HEK293 (cell line): ENCODE measurements around the gene CADPS.

ENCODE experiments used
- CTCF ChIA-PET: fragments of 350-600 bp; formaldehyde crosslinking; extraction: SDS; loops from one replicate; lab custom pipeline; 2021; ENCODE audit warnings: antibody characterized with exemption; lab: Yijun Ruan, JAX
- POLR2A ChIA-PET: fragments of 300-600 bp; formaldehyde crosslinking; extraction: SDS; loops from one replicate; lab custom pipeline; 2020; ENCODE audit warnings: antibody characterized with exemption, inconsistent platforms; lab: Yijun Ruan, JAX
- H3K27ac ChIP-seq: fragments of 200-500 bp; sonication (Bioruptor generic); 2 replicates; pipeline ENCODE4 v1.5.1; 2014; ENCODE audit warnings: low read depth, low read length, control low read depth, inconsistent platforms; ENCODE audit errors: extremely low read depth
- H3K36me3 ChIP-seq, 2 experiments: fragments of 200-500 bp in 1 of 2; sonication (Bioruptor generic) in 1 of 2; 1 replicate in 1 of 2; 2 replicates in 1 of 2; pipeline ENCODE4 v1.5.1; 2014 to 2017; ENCODE audit warnings: inconsistent platforms in 2 of 2, low read length in 2 of 2; ENCODE audit not compliant: control insufficient read depth in 2 of 2, insufficient read depth in 1 of 2
- H3K4me1 ChIP-seq: fragments of 200-500 bp; sonication (Bioruptor generic); 2 replicates; pipeline ENCODE4 v1.5.1; 2014; ENCODE audit warnings: mild to moderate bottlenecking, low read length, inconsistent platforms; ENCODE audit not compliant: control insufficient read depth, insufficient read depth
- H3K4me3 ChIP-seq: 2 replicates; pipeline ENCODE4 v1.5.1; 2011; ENCODE audit warnings: low read depth, mild to moderate bottlenecking, control low read depth, low read length, moderate library complexity
- H3K9me3 ChIP-seq: fragments of 200-500 bp; sonication (Bioruptor generic); 2 replicates; pipeline ENCODE4 v1.5.1; 2014; ENCODE audit warnings: low read depth, low read length, inconsistent platforms; ENCODE audit not compliant: control insufficient read depth, insufficient read depth
- KLF16 ChIP-seq: fragments of 450-650 bp; formaldehyde crosslinking; IDR thresholded peaks from 2 replicates; pipeline ENCODE4 v1.5.1; 2017; ENCODE audit warnings: missing biosample characterization, missing genetic modification characterization
- KLF7 ChIP-seq: fragments of 450-650 bp; formaldehyde crosslinking; IDR thresholded peaks from 2 replicates; pipeline ENCODE4 v1.5.1; 2016; ENCODE audit warnings: missing biosample characterization, missing genetic modification characterization, borderline replicate concordance
- OSR2 ChIP-seq: fragments of 450-650 bp; formaldehyde crosslinking; IDR thresholded peaks from 2 replicates; pipeline ENCODE4 v1.5.1; 2016; ENCODE audit warnings: missing biosample characterization, missing genetic modification characterization
- SCRT1 ChIP-seq: fragments of 450-650 bp; formaldehyde crosslinking; IDR thresholded peaks from 2 replicates; pipeline ENCODE4 v1.5.1; 2016; ENCODE audit warnings: missing biosample characterization, missing genetic modification characterization, borderline replicate concordance
- YY2 ChIP-seq: fragments of 450-650 bp; formaldehyde crosslinking; IDR thresholded peaks from 2 replicates; pipeline ENCODE4 v1.5.1; 2016; ENCODE audit warnings: missing biosample characterization, missing genetic modification characterization
- ZEB2 ChIP-seq: fragments of 450-650 bp; formaldehyde crosslinking; IDR thresholded peaks from 2 replicates; pipeline ENCODE4 v1.5.1; 2016; ENCODE audit warnings: missing biosample characterization, missing genetic modification characterization
- ZNF10 ChIP-seq: fragments of 450-650 bp; formaldehyde crosslinking; IDR thresholded peaks from 2 replicates; pipeline ENCODE4 v1.5.1; 2017; ENCODE audit warnings: missing biosample characterization, missing genetic modification characterization
- ZNF132 ChIP-seq: fragments of 450-650 bp; formaldehyde crosslinking; IDR thresholded peaks from 2 replicates; pipeline ENCODE4 v1.5.1; 2017; ENCODE audit warnings: missing biosample characterization, missing genetic modification characterization, borderline replicate concordance
- ZNF155 ChIP-seq: fragments of 450-650 bp; formaldehyde crosslinking; IDR thresholded peaks from 2 replicates; pipeline ENCODE4 v1.5.1; 2016; ENCODE audit warnings: missing biosample characterization, missing genetic modification characterization
- ZNF19 ChIP-seq: fragments of 450-650 bp; formaldehyde crosslinking; IDR thresholded peaks from 2 replicates; pipeline ENCODE4; 2016; ENCODE audit warnings: missing biosample characterization, missing genetic modification characterization, low read depth
- ZNF2 ChIP-seq: fragments of 450-650 bp; formaldehyde crosslinking; IDR thresholded peaks from 2 replicates; pipeline ENCODE4 v1.5.1; 2016; ENCODE audit warnings: missing biosample characterization, missing genetic modification characterization
- ZNF341 ChIP-seq: fragments of 450-650 bp; formaldehyde crosslinking; IDR thresholded peaks from 2 replicates; pipeline ENCODE4; 2016; ENCODE audit warnings: low read depth, missing biosample characterization, missing genetic modification characterization
- ZNF394 ChIP-seq: fragments of 450-650 bp; formaldehyde crosslinking; IDR thresholded peaks from 2 replicates; pipeline ENCODE4 v1.5.1; 2016; ENCODE audit warnings: missing biosample characterization, missing genetic modification characterization, mild to moderate bottlenecking, moderate library complexity, borderline replicate concordance
- ZNF530 ChIP-seq: fragments of 450-650 bp; formaldehyde crosslinking; IDR thresholded peaks from 2 replicates; pipeline ENCODE4 v1.5.1; 2016; ENCODE audit warnings: low read depth, missing biosample characterization, missing genetic modification characterization
- ZNF561 ChIP-seq: fragments of 450-650 bp; IDR thresholded peaks from 2 replicates; pipeline ENCODE4 v1.5.1; 2018; ENCODE audit warnings: missing biosample characterization, missing genetic modification characterization, borderline replicate concordance
- ZNF610 ChIP-seq: fragments of 450-650 bp; formaldehyde crosslinking; IDR thresholded peaks from 2 replicates; pipeline ENCODE4 v1.5.1; 2016; ENCODE audit warnings: missing biosample characterization, missing genetic modification characterization, borderline replicate concordance
- ZNF629 ChIP-seq: fragments of 450-650 bp; formaldehyde crosslinking; IDR thresholded peaks from 2 replicates; pipeline ENCODE4 v1.5.1; 2017; ENCODE audit warnings: missing biosample characterization, missing genetic modification characterization
- ZNF785 ChIP-seq: fragments of 450-650 bp; formaldehyde crosslinking; IDR thresholded peaks from 2 replicates; pipeline ENCODE4 v1.5.1; 2016; ENCODE audit warnings: missing biosample characterization, missing genetic modification characterization
- ZNF792 ChIP-seq: fragments of 450-650 bp; formaldehyde crosslinking; IDR thresholded peaks from 2 replicates; pipeline ENCODE4 v1.5.1; 2016; ENCODE audit warnings: missing biosample characterization, missing genetic modification characterization
- ZNF830 ChIP-seq: fragments of 450-650 bp; IDR thresholded peaks from 2 replicates; pipeline ENCODE4 v1.5.0; 2018; ENCODE audit warnings: missing biosample characterization, missing genetic modification characterization, low read depth, mild to moderate bottlenecking, moderate library complexity
- ZNF843 ChIP-seq: fragments of 450-650 bp; formaldehyde crosslinking; IDR thresholded peaks from 2 replicates; pipeline ENCODE4 v1.5.1; 2016; ENCODE audit warnings: missing biosample characterization, missing genetic modification characterization
- TF ChIP-seq, protein P1 (sequence below): fragments of 450-650 bp; formaldehyde crosslinking; IDR thresholded peaks from 2 replicates; pipeline ENCODE4 v1.5.0; 2017; ENCODE audit warnings: missing biosample characterization, missing genetic modification characterization, borderline replicate concordance
- TF ChIP-seq, protein P2 (sequence below): fragments of 450-650 bp; formaldehyde crosslinking; IDR thresholded peaks from 2 replicates; pipeline ENCODE4 v1.5.1; 2017; ENCODE audit warnings: missing biosample characterization, missing genetic modification characterization
- TF ChIP-seq, protein P3 (sequence below): fragments of 450-650 bp; formaldehyde crosslinking; IDR thresholded peaks from 2 replicates; pipeline ENCODE4 v1.5.1; 2016; ENCODE audit warnings: missing biosample characterization, missing genetic modification characterization

CADPS gene

DNA sequence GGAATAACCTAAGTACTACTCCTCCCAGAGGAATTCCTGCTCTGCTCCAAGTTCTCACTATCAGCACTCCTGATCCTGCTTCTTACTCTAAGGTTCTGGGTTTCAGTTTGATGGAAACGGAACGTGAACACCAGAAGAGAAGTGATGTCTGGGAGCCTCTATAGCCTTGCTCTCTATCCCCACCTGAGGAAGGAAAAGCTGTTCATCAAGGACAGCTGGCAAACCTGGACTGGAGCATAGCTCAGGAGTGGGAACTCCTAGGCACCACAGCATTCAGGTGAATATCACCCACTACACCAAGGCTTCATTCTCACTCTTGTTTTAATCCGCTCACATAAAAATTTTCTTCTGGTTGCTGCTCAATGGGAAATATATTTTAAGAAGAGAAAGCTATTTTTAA lies 13.0 kb upstream of the CADPS start (continued):
- TF ChIP-seq ZNF785 = no peak
- TF ChIP-seq ZNF132 (tag by site-specific recombination) = no peak
- no peak for TF ChIP-seq ZNF155 (tag by site-specific recombination)
- TF ChIP-seq, protein P1, sequence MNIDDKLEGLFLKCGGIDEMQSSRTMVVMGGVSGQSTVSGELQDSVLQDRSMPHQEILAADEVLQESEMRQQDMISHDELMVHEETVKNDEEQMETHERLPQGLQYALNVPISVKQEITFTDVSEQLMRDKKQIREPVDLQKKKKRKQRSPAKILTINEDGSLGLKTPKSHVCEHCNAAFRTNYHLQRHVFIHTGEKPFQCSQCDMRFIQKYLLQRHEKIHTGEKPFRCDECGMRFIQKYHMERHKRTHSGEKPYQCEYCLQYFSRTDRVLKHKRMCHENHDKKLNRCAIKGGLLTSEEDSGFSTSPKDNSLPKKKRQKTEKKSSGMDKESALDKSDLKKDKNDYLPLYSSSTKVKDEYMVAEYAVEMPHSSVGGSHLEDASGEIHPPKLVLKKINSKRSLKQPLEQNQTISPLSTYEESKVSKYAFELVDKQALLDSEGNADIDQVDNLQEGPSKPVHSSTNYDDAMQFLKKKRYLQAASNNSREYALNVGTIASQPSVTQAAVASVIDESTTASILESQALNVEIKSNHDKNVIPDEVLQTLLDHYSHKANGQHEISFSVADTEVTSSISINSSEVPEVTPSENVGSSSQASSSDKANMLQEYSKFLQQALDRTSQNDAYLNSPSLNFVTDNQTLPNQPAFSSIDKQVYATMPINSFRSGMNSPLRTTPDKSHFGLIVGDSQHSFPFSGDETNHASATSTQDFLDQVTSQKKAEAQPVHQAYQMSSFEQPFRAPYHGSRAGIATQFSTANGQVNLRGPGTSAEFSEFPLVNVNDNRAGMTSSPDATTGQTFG (tag by site-specific recombination) = no peak

DNA sequence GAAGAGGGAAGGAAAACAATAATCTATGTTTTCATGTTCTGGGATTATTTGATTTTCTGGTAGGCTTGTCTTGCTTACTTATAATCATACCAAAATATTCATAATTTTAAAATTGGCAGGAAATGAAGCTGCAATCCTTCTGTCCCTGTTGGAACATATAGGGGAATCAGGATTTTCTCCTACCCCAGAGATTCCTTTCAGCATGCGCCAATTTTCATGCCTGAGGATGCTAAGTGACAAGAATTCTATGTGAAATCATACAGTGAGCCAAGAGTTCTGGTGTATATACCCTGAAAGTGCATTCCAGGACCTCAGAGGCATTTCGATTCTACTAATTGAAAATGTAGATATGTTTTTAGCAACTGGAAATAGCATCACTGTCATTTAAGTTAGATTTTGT lies 9.9 kb upstream of the CADPS start:
- Histone ChIP-seq H3K27ac (no peak overlapping the region), H3K36me3 (no peaks in the 10 kb centered on the region), H3K4me3 (no peak overlapping the region), H3K9me3 (no peaks in the 10 kb centered on the region), H3K4me1 (no peaks in the 10 kb centered on the region)
- ChIA-PET POLR2A (no interaction called here), CTCF (interaction anchor here (0.7 kb wide), 1 partner anchor 158 kb away, joined by 4 read pairs; no protein-coding TSS in a partner anchor)
- TF ChIP-seq ZNF530 (tag by site-specific recombination) = no peak

DNA sequence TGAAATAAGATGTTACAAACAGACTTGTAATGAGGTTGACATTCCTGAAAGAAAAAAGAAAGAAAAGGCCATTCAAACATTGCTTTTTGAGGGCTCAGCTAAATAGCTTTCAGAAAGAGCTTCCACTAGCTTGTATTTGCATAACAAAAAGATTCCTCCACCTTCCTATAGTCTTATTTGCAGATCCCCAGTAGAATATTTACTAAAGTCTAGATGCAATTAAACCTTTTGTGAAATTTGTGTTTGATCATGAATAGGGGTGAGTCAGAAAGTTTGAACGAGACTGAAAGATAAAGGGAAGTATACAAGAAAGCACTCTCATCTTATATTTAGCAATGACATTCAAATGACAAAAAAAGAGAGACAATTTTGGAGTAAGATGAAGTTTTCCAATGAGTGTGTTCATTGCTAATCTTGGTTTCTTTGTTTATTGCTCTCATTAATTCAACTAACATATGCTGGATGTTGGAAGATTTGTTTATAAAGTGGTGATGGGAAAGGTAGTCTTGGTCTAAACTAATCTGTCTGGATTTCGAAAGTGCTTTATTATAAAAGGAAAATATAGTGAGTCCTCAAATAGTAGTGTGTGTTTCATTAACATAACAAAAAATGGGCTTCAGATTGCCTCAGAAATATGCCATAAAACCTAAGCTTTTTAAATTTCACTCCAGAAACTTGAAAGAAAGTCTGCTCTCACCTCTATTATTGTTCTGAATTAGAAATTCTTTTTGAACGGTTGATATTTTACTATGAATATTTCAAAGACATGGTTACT lies 9.1 kb upstream of the CADPS start:
- H3K27ac ChIP-seq = no peak overlapping the region
- POLR2A ChIA-PET = no interaction called here
- H3K4me1 ChIP-seq = no peaks in the 10 kb centered on the region

More for the DNA sequence above, 9.1 kb upstream of the CADPS start:
- no peak for TF ChIP-seq KLF16 (tag by site-specific recombination)
- TF ChIP-seq ZNF629 = no peak
- TF ChIP-seq YY2 (tag by site-specific recombination) = no peak
- TF ChIP-seq ZNF843 (tag by site-specific recombination) = no peak
- no peak for TF ChIP-seq ZNF341
- no peak for TF ChIP-seq ZNF394 (tag by site-specific recombination)
- no peak for TF ChIP-seq ZNF610 (tag by site-specific recombination)
- TF ChIP-seq OSR2 (tag by site-specific recombination) = no peak
- no peak for TF ChIP-seq ZNF561 (tag by site-specific recombination)
- TF ChIP-seq, protein P2, sequence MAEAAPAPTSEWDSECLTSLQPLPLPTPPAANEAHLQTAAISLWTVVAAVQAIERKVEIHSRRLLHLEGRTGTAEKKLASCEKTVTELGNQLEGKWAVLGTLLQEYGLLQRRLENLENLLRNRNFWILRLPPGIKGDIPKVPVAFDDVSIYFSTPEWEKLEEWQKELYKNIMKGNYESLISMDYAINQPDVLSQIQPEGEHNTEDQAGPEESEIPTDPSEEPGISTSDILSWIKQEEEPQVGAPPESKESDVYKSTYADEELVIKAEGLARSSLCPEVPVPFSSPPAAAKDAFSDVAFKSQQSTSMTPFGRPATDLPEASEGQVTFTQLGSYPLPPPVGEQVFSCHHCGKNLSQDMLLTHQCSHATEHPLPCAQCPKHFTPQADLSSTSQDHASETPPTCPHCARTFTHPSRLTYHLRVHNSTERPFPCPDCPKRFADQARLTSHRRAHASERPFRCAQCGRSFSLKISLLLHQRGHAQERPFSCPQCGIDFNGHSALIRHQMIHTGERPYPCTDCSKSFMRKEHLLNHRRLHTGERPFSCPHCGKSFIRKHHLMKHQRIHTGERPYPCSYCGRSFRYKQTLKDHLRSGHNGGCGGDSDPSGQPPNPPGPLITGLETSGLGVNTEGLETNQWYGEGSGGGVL (tag by site-specific recombination) = no peak
- TF ChIP-seq ZNF2 (tag by site-specific recombination) = no peak
- no peak for TF ChIP-seq ZNF792 (tag by site-specific recombination)
- no peak for TF ChIP-seq ZNF10
- TF ChIP-seq KLF7 (tag by site-specific recombination) = no peak
- TF ChIP-seq SCRT1 (tag by site-specific recombination) = no peak
- TF ChIP-seq ZEB2 (tag by site-specific recombination) = no peak
- TF ChIP-seq ZNF19 (tag by site-specific recombination) = no peak
- no peak for TF ChIP-seq ZNF830
- TF ChIP-seq, protein P3, sequence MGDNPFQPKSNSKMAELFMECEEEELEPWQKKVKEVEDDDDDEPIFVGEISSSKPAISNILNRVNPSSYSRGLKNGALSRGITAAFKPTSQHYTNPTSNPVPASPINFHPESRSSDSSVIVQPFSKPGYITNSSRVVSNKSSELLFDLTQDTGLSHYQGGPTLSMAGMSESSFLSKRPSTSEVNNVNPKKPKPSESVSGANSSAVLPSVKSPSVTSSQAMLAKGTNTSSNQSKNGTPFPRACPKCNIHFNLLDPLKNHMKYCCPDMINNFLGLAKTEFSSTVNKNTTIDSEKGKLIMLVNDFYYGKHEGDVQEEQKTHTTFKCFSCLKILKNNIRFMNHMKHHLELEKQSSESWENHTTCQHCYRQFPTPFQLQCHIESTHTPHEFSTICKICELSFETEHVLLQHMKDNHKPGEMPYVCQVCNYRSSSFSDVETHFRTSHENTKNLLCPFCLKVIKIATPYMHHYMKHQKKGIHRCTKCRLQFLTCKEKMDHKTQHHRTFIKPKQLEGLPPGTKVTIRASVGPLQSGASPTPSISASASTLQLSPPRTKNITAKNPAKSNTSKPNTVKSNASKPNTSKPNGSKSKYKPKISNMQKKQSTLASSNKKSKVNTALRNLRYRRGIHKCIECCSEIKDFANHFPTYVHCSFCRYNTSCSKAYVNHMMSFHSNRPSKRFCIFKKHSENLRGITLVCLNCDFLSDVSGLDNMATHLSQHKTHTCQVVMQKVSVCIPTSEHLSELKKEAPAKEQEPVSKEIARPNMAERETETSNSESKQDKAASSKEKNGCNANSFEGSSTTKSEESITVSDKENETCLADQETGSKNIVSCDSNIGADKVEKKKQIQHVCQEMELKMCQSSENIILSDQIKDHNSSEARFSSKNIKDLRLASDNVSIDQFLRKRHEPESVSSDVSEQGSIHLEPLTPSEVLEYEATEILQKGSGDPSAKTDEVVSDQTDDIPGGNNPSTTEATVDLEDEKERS (tag by site-specific recombination) = no peak
- TF ChIP-seq, all 188 proteins: peak for 0
- Histone ChIP-seq H3K9me3 (no peaks in the 10 kb centered on the region), H3K4me3 (no peak overlapping the region), H3K36me3 (no peaks in the 10 kb centered on the region)
- CTCF ChIA-PET = interaction anchor here (0.6 to 0.7 kb wide), 2 partner anchors 123 to 159 kb away, joined by 3 to 4 read pairs; no protein-coding TSS in a partner anchor
